Breast epithelium (tissue), 3 donors: Measurements from ENCODE around the gene ASCC1.

ENCODE experiments used
- POLR2A ChIP-seq: fragments of 450-650 bp; IDR thresholded peaks from one replicate; pipeline ENCODE4 v1.6.1; 2016; ENCODE audit warnings: antibody characterized with exemption, mild to moderate bottlenecking, moderate library complexity
- POLR2AphosphoS5 ChIP-seq, 3 donors: sonication (generic); formaldehyde crosslinking; IDR thresholded peaks; one replicate each; pipeline ENCODE4 v1.6.1; 2017; ENCODE audit warnings: antibody characterized with exemption in 3 of 3
- TF ChIP-seq, protein P1 (sequence below), 3 donors: fragments of 450-650 bp; IDR thresholded peaks; one replicate each; pipeline ENCODE4 v1.5.1; 2016 to 2017; ENCODE audit warnings: antibody characterized with exemption in 3 of 3, mild to moderate bottlenecking in 3 of 3, moderate library complexity in 3 of 3

DNA sequence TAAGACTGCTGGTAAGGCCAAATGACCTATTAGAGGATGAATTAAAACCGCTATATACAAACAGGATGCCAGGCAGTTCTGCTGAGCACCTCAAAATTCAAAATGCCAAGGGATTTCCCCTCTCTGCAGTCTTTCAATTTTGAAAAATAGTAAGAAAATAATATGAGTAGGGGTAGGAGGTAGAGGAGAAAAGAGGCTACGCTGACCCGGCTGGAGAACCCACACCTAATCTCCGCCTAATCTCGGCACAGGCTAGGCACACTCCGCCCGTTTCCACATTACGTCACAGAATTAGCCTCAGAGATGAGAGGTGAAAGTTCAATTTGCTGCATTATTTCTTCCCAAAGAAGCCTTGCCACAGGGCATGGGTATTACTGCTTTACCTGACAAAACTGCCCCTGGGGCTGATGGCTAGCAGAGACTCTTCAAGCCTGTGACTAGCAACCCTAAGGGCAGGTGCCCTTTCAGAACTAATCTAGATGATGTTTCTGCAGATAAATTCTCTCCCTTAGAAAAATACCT lies 106.4 kb downstream of the ASCC1 start:
- TF ChIP-seq, protein P1, sequence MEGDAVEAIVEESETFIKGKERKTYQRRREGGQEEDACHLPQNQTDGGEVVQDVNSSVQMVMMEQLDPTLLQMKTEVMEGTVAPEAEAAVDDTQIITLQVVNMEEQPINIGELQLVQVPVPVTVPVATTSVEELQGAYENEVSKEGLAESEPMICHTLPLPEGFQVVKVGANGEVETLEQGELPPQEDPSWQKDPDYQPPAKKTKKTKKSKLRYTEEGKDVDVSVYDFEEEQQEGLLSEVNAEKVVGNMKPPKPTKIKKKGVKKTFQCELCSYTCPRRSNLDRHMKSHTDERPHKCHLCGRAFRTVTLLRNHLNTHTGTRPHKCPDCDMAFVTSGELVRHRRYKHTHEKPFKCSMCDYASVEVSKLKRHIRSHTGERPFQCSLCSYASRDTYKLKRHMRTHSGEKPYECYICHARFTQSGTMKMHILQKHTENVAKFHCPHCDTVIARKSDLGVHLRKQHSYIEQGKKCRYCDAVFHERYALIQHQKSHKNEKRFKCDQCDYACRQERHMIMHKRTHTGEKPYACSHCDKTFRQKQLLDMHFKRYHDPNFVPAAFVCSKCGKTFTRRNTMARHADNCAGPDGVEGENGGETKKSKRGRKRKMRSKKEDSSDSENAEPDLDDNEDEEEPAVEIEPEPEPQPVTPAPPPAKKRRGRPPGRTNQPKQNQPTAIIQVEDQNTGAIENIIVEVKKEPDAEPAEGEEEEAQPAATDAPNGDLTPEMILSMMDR (IDR thresholded peaks at IDR 0.05) = no peak
- no peak for TF ChIP-seq POLR2A
- no peak for TF ChIP-seq POLR2AphosphoS5 (IDR thresholded peaks at IDR 0.05)
